Germinal center (tissue), 1 donor: ENCODE measurements around the gene STMND1.

ENCODE experiments used
- DNase-seq: peaks from one replicate; pipeline ENCODE4 v3.0.0; 2012; ENCODE audit warnings: mixed read lengths, low spot score

STMND1 gene

GRCh38 chr6:17165383-17165782 lies 63.5 kb downstream of the STMND1 start:
- DNase-seq, result no peak

DNA sequence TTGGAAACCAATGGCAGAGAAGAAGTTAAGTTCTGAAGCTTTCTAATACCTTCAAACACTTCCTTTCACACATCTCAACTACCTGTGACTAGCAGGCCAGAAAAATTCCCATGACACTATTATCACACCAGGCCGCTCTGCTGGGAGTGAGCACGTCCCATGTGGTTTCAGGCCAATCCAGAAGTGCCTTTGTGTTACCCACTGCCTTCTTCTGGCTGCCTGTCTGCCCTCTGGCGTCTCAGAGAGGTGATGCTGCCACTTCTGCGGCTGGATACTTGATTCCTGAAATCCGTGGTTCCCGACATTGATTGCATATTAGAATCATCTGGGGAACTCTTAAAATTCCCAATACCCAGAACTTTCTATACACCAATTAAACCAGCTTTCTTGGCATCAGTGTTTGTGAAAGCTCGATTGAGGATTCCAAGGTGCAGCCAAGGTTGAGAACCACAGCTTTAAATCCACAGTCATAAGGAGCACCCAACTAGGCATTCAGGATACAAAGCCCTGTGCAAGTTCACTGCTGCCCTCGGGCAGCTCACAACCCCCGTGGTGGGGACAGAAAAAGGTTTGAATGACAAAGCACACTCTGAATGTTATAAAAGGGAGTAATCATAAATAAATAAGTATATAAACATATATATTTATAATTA lies 65.6 kb downstream of the STMND1 start:
- DNase-seq, result no peak

DNA sequence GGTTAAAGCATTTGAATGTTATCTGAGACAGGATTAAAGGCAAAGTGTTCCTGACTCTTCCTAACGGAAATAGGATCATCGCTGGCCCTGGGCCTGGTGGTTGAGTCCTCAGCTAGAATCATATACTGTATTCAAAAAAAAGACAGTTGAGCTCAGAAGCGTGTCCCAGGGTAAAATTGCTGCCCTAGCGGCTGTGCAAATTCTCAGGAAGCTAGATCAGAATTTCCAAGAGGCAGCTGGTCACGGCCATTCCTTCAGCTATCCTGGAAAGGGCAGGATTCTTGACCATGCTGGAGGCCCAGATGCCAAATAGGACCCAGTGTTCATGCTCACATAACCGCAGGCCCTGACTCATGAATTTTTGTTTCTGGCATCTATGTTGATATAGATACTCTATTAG lies 67.4 kb downstream of the STMND1 start:
- no peak for DNase-seq

DNA sequence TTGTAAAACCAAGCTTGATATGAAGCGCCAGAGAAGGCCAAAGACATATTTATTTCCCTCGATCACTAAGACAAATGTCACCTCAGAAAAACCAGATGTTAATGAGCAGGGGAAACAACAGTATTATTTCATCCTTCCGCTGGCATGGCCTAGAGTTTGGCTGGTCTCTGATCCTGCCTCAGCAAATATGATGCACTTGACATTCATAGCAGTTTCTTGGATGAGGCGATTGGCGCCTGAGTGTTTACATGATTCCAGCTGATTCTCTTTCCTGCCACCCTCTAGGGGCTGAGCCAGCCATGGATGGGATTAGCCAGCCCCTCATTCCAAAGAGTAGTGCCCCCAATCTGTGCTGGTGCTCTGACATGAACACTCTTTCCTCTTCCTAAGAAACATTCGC lies 67.9 kb downstream of the STMND1 start:
- no peak for DNase-seq

GRCh38 chr6:17172836-17173470 lies 71.1 kb downstream of the STMND1 start:
- no peak for DNase-seq

GRCh38 chr6:17178326-17178725 lies 76.5 kb downstream of the STMND1 start:
- DNase-seq, result no peak

GRCh38 chr6:17178754-17179529 lies 77.1 kb downstream of the STMND1 start:
- DNase-seq, result no peak

DNA sequence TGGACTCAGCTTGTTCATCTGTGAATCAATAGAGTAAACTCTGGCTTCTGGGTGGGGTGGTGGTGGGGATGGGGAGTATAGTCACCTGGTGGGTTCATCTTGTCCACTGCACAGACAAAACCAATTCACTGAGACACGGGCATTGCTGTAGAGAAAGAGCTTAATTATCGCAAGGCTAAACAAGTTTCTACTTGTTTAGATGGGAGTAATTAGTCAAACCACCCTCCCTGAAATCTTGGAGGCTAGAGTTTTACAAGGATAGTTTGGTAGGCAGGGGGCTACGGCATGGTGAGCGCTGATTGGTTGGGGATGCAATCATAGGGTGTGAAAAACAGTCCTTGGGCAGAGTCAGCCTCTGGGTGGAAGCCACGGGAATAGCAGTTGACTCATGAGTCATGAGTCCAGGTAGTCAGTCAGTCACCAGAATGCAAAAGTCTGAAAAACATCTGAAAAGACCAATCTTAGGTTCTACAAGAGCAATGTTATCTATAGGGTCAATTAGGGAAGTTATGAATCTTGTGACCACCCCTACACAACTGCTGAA lies 77.8 kb downstream of the STMND1 start:
- no peak for DNase-seq
